Spleen (tissue), 11 donors: ENCODE measurements around the gene ANKS1B. TPM values are rescaled to one million over a fixed set of nuclear protein-coding genes. Genes with fewer than 3 reads are reported as not detected.

ENCODE experiments used
- DNase-seq: peaks from one replicate; pipeline ENCODE4 v3.0.0-alpha.2; 2020
- H3K27ac ChIP-seq, 8 donors: fragments of 200-600 bp; sonication (generic) in 7 of 8; 1 replicate in 4 of 8; 2 replicates in 4 of 8; pipeline versions ENCODE4 v1.5.0 to v1.8.0; 2016 to 2021; ENCODE audit warnings: inconsistent platforms in 4 of 8, mild to moderate bottlenecking in 4 of 8, moderate library complexity in 1 of 8
- H3K27me3 ChIP-seq, 7 donors: fragments of 200-600 bp; sonication (generic) in 6 of 7; replicated peaks in 1 of 7; 1 replicate in 4 of 7; 2 replicates in 3 of 7; pipeline versions ENCODE4 v1.5.0 to v1.8.0; 2016 to 2021; ENCODE audit warnings: inconsistent platforms in 3 of 7, mild to moderate bottlenecking in 1 of 7
- H3K36me3 ChIP-seq, 6 donors: fragments of 200-600 bp; sonication (generic) in 5 of 6; 1 replicate in 4 of 6; 2 replicates in 2 of 6; pipeline versions ENCODE4 v1.5.0 to v1.8.0; 2016 to 2021; ENCODE audit warnings: inconsistent platforms in 2 of 6
- H3K4me1 ChIP-seq, 6 donors: fragments of 200-600 bp; sonication (generic) in 5 of 6; 1 replicate in 3 of 6; 2 replicates in 3 of 6; pipeline versions ENCODE4 v1.5.0 to v1.8.0; 2016 to 2021; ENCODE audit warnings: inconsistent platforms in 3 of 6
- H3K4me3 ChIP-seq, 8 donors: fragments of 200-600 bp; sonication (generic) in 7 of 8; 1 replicate in 4 of 8; 2 replicates in 4 of 8; pipeline versions ENCODE4 v1.5.0 to v1.8.0; 2016 to 2021; ENCODE audit warnings: inconsistent platforms in 4 of 8, mild to moderate bottlenecking in 4 of 8, moderate library complexity in 2 of 8
- H3K9me3 ChIP-seq, 8 donors: fragments of 200-600 bp; sonication (generic) in 7 of 8; 1 replicate in 4 of 8; 2 replicates in 4 of 8; pipeline versions ENCODE4 v1.5.0 to v1.8.0; 2016 to 2021; ENCODE audit warnings: inconsistent platforms in 4 of 8
- CTCF ChIP-seq, 11 experiments: fragments of 200-600 bp in 7 of 11; fragments of 450-650 bp in 4 of 11; sonication (generic) in 4 of 11; IDR thresholded peaks in 8 of 11; conservative IDR thresholded peaks in 3 of 11; 1 replicate in 7 of 11; 2 replicates in 4 of 11; pipeline versions ENCODE4 v1.4.0 to v1.8.0; 2016 to 2021; ENCODE audit warnings: antibody characterized with exemption in 11 of 11, inconsistent platforms in 4 of 11, mild to moderate bottlenecking in 1 of 11
- POLR2A ChIP-seq, 3 donors: fragments of 450-650 bp; IDR thresholded peaks; one replicate each; pipeline ENCODE4 v1.5.1; 2017; ENCODE audit warnings: antibody characterized with exemption in 3 of 3, mild to moderate bottlenecking in 1 of 3
- POLR2AphosphoS5 ChIP-seq, 3 donors: sonication (generic); formaldehyde crosslinking; IDR thresholded peaks; one replicate each; pipeline ENCODE4 v1.5.1; 2017; ENCODE audit warnings: antibody characterized with exemption in 3 of 3
- WGBS, 5 donors: extraction: QIAGEN DNeasy Blood & Tissue Kit in 3 of 5; methylation state at CpG; one replicate each; pipeline versions ENCODE4 v1.1.5 to v1.1.7; 2013 to 2018; 5-methylcytosine and 5-hydroxymethylcytosine counted together
- intact Hi-C: fragments of 100-400 bp; cut with DNase I; formaldehyde crosslinking; loops from one replicate; pipeline ENCODE4 v1.15.0; 2023; ENCODE audit warnings: low total_unique reads
- polyA plus RNA-seq, 3 donors: library from polyadenylated mRNA; stranded (reverse); fragments of 200-250 nt; gene quantifications; one replicate each; pipeline ENCODE4 v1.2.1, GENCODE V29; 2013
- total RNA-seq, 7 donors: library from RNA; depleted of rRNA in 3 of 7; stranded (reverse); fragments of >200 nt in 3 of 7; fragmentation: NEBNext Ultra II Directional in 4 of 7; extraction: Animal tissue kit (Norgen Biotek cat#: 25700) in 4 of 7; gene quantifications; one replicate each; pipeline versions ENCODE4 v1.1.0 to v1.2.1, GENCODE V29; 2016 to 2021
- donor health status: healthy with polysubstance abuse.
- donor health status: DM: no; HTN: no; CAD: no; lungs with moderate emphysema.
- donor health status: DM: no; HTN: no; CAD: no.
- donor health status: Bipolar disorder and iron deficiency.
- donor health status: healthy.
- donor health status: DM: no; HTN: no; CAD: no.
- donor health status: DM: yes; HTN: yes; CAD: no.

The ANKS1B gene
- total and polyA plus RNA-seq, 10 donors: 0.21 to 8.0 (median 4.2) TPM

GRCh38 chr12:98985156-98985555 is 999.6 kb downstream of the ANKS1B start:
- intact Hi-C loops: no loop called here
- Histone ChIP-seq H3K36me3 (no peaks in the 10 kb centered on the region), H3K4me1 (no peaks in the 10 kb centered on the region), H3K9me3 (peaks cover 4 to 30% (median 18%) of the 10 kb centered on the region in 8 donors), H3K27me3 (no peaks in the 10 kb centered on the region), H3K4me3 (no peak overlapping the region), H3K27ac (no peak overlapping the region)
- 55 to 76% (median 63%) methylated on average over 2 of the region's 2 CpGs for WGBS, 5 donors
- TF ChIP-seq CTCF (IDR thresholded peaks at IDR 0.05 in 8 of 11, conservative IDR thresholded peaks at IDR 0.05 in 3 of 11) (no peak), POLR2A (IDR thresholded peaks at IDR 0.05) (no peak), POLR2AphosphoS5 (IDR thresholded peaks at IDR 0.05) (no peak)
- no peak for DNase-seq

- Histone ChIP-seq H3K27me3 (no peaks in the 10 kb centered on the region), H3K4me3 (no peak overlapping the region), H3K36me3 (no peaks in the 10 kb centered on the region), H3K4me1 (no peaks in the 10 kb centered on the region), H3K27ac (no peak overlapping the region), H3K9me3 (peaks cover 4 to 30% (median 18%) of the 10 kb centered on the region in 8 donors)
- no peak for TF ChIP-seq CTCF (IDR thresholded peaks at IDR 0.05 in 8 of 11, conservative IDR thresholded peaks at IDR 0.05 in 3 of 11)
- no peak for TF ChIP-seq POLR2A (IDR thresholded peaks at IDR 0.05)
- no peak for TF ChIP-seq POLR2AphosphoS5 (IDR thresholded peaks at IDR 0.05)
- 83 to 95% (median 88%) methylated on average over 1 of the region's 1 CpG for WGBS, 5 donors
- intact Hi-C loops: no loop called here
- no peak for DNase-seq
These were observed 1001.1 kb downstream of the ANKS1B start for GRCh38 chr12:98983647-98984046.

- Histone ChIP-seq H3K36me3 (no peaks in the 10 kb centered on the region), H3K4me3 (no peak overlapping the region), H3K4me1 (no peaks in the 10 kb centered on the region), H3K27ac (no peak overlapping the region), H3K9me3 (peaks cover 4 to 20% (median 11%) of the 10 kb centered on the region in 8 donors), H3K27me3 (no peaks in the 10 kb centered on the region)
- intact Hi-C loops: no loop called here
- DNase-seq: no peak
- TF ChIP-seq POLR2A (IDR thresholded peaks at IDR 0.05): no peak
- no peak for TF ChIP-seq CTCF (IDR thresholded peaks at IDR 0.05 in 8 of 11, conservative IDR thresholded peaks at IDR 0.05 in 3 of 11)
- TF ChIP-seq POLR2AphosphoS5 (IDR thresholded peaks at IDR 0.05): no peak
These were observed 1004.2 kb downstream of the ANKS1B start for GRCh38 chr12:98980508-98980907.

GRCh38 chr12:98977186-98977585 is 1007.5 kb downstream of the ANKS1B start:
- Histone ChIP-seq H3K9me3 (no peaks in the 10 kb centered on the region), H3K27me3 (no peaks in the 10 kb centered on the region), H3K4me3 (no peak overlapping the region), H3K4me1 (no peaks in the 10 kb centered on the region), H3K27ac (no peak overlapping the region), H3K36me3 (no peaks in the 10 kb centered on the region)
- no peak for DNase-seq
- 67 to 73% (median 71%) methylated on average over 2 of the region's 2 CpGs for WGBS, 5 donors
- TF ChIP-seq CTCF (IDR thresholded peaks at IDR 0.05 in 8 of 11, conservative IDR thresholded peaks at IDR 0.05 in 3 of 11) (no peak), POLR2A (IDR thresholded peaks at IDR 0.05) (no peak), POLR2AphosphoS5 (IDR thresholded peaks at IDR 0.05) (no peak)
- intact Hi-C loops: no loop called here
